ENCODE results near the gene B9D2. TPM values are rescaled to one million over a fixed set of nuclear protein-coding genes. Genes with fewer than 3 reads are reported as not detected.

Gene B9D2
- polyA plus RNA-seq, 1 of the 3 experiments (the other 2 are of a cell fraction), result 13.3 TPM

DNA sequence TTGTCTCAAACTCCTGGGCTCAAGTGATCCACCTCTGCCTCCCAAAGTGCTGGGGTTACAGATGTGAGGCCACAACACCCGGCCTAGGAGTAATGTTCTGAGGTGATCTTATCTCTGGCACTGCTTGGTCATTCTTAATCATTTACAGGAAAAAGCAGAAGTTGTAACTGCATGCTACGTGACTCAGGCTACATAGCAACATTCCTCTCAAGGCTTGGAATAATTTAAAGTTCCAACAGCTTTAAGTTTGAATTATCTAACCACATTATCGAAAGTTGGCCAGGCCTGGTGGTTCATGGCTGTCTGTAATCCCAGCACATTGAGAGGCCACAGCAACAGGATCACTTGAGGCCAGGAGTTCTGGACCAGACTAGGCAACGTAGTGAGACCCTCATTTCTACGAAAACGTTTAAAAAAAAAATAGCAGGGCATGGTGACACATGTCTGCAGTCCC, 3.9 kb upstream of the B9D2 start:
- Histone ChIP-seq H2AFZ (ENCODE audit: low read depth) (no peak overlapping the region), H3K36me3 (replicated peaks in 1 of 2; ENCODE audit: control insufficient read depth in 1 of 2, insufficient read depth in 2 of 2, low read length in 1 of 2) (peaks cover 0 to 3% of the 10 kb centered on the region in 2 experiments), H3K4me3 (ENCODE audit: low read depth in 2 of 2, low read length in 1 of 2) (no peak overlapping the region), H3K4me2 (peak overlapping the region; percentile 22), H3K9ac (peak overlapping the region; percentile 35; the same call in 1 of the 2 replicates), H3K9me3 (no peaks in the 10 kb centered on the region), H3K27ac (ENCODE audit: low read depth in 2 of 2, low read length in 1 of 2) (peak overlapping the region in 1 of 2 experiments; percentile 87; a peak in 2 of 4 replicates), H3K79me2 (ENCODE audit: insufficient read depth) (peaks cover 64% of the 10 kb centered on the region), H3K9me2 (no peaks in the 10 kb centered on the region), H3K27me3 (ENCODE audit: insufficient read depth) (no peaks in the 10 kb centered on the region), H3F3A (replicated peaks; ENCODE audit: insufficient read depth) (peaks cover 18% of the 10 kb centered on the region), H4K20me1 (ENCODE audit: insufficient read depth) (peaks cover 4% of the 10 kb centered on the region; the same call in 1 of the 2 replicates), H3K4me1 (ENCODE audit: control insufficient read depth in 1 of 2, insufficient read depth in 2 of 2, low read depth in 1 of 2, low read length in 1 of 2) (peaks cover 10 to 15% of the 10 kb centered on the region in 2 experiments; a peak in 3 of 4 replicates)
- 21% methylated on average over 6 of the region's 6 CpGs for WGBS (ENCODE audit: low lambda C conversion rate)
- DNase-seq, result no peak
- ChIA-PET CTCF (no interaction called here), POLR2A (no interaction called here)
- TF ChIP-seq FOXJ3 (CRISPR knock-in tag; IDR thresholded peaks at IDR 0.05), result no peak
- no peak for TF ChIP-seq EZH2phosphoT487 (IDR thresholded peaks at IDR 0.05; ENCODE audit: borderline replicate concordance, low read depth)
- no peak for TF ChIP-seq RAD21 (IDR thresholded peaks at IDR 0.05; ENCODE audit: low read length)
- TF ChIP-seq ELF1 (IDR thresholded peaks at IDR 0.05), result no peak
- TF ChIP-seq, protein P1, sequence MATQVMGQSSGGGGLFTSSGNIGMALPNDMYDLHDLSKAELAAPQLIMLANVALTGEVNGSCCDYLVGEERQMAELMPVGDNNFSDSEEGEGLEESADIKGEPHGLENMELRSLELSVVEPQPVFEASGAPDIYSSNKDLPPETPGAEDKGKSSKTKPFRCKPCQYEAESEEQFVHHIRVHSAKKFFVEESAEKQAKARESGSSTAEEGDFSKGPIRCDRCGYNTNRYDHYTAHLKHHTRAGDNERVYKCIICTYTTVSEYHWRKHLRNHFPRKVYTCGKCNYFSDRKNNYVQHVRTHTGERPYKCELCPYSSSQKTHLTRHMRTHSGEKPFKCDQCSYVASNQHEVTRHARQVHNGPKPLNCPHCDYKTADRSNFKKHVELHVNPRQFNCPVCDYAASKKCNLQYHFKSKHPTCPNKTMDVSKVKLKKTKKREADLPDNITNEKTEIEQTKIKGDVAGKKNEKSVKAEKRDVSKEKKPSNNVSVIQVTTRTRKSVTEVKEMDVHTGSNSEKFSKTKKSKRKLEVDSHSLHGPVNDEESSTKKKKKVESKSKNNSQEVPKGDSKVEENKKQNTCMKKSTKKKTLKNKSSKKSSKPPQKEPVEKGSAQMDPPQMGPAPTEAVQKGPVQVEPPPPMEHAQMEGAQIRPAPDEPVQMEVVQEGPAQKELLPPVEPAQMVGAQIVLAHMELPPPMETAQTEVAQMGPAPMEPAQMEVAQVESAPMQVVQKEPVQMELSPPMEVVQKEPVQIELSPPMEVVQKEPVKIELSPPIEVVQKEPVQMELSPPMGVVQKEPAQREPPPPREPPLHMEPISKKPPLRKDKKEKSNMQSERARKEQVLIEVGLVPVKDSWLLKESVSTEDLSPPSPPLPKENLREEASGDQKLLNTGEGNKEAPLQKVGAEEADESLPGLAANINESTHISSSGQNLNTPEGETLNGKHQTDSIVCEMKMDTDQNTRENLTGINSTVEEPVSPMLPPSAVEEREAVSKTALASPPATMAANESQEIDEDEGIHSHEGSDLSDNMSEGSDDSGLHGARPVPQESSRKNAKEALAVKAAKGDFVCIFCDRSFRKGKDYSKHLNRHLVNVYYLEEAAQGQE (IDR thresholded peaks at IDR 0.05; ENCODE audit: low read depth, low read length), result no peak
- TF ChIP-seq SIN3A (IDR thresholded peaks at IDR 0.05; ENCODE audit: borderline replicate concordance, low read depth, low read length), result peak; percentile 47; the same call in 1 of the 2 replicates
- TF ChIP-seq MXI1 (IDR thresholded peaks at IDR 0.05; ENCODE audit: low read depth, low read length), result no peak
- peak; percentile 68; the same call in 1 of the 2 replicates for TF ChIP-seq POLR2AphosphoS5 (IDR thresholded peaks at IDR 0.05; ENCODE audit: low read depth, low read length)
- peak in 1 of 2 experiments; percentile 89; a peak in 2 of 4 replicates for TF ChIP-seq EP300 (IDR thresholded peaks at IDR 0.05; ENCODE audit: borderline replicate concordance in 1 of 2, low read depth in 1 of 2, low read length in 1 of 2)
- no peak for TF ChIP-seq GABPA (IDR thresholded peaks at IDR 0.05; ENCODE audit: low read depth)
- peak; percentile 98 for TF ChIP-seq TCF12 (IDR thresholded peaks at IDR 0.05)
- no peak for TF ChIP-seq SMC3 (IDR thresholded peaks at IDR 0.05; ENCODE audit: low read depth, low read length)
- no peak for TF ChIP-seq CHD2 (IDR thresholded peaks at IDR 0.05; ENCODE audit: low read length, partially characterized antibody)
- TF ChIP-seq, protein P2, sequence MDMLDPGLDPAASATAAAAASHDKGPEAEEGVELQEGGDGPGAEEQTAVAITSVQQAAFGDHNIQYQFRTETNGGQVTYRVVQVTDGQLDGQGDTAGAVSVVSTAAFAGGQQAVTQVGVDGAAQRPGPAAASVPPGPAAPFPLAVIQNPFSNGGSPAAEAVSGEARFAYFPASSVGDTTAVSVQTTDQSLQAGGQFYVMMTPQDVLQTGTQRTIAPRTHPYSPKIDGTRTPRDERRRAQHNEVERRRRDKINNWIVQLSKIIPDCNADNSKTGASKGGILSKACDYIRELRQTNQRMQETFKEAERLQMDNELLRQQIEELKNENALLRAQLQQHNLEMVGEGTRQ (IDR thresholded peaks at IDR 0.05; ENCODE audit: borderline replicate concordance, low read depth, low read length), result no peak
- TF ChIP-seq FOXM1 (IDR thresholded peaks at IDR 0.05; ENCODE audit: low read depth), result 0 out of 2 replicates have a peak, but pooled peaks have one; percentile 53
- TF ChIP-seq, protein P3, sequence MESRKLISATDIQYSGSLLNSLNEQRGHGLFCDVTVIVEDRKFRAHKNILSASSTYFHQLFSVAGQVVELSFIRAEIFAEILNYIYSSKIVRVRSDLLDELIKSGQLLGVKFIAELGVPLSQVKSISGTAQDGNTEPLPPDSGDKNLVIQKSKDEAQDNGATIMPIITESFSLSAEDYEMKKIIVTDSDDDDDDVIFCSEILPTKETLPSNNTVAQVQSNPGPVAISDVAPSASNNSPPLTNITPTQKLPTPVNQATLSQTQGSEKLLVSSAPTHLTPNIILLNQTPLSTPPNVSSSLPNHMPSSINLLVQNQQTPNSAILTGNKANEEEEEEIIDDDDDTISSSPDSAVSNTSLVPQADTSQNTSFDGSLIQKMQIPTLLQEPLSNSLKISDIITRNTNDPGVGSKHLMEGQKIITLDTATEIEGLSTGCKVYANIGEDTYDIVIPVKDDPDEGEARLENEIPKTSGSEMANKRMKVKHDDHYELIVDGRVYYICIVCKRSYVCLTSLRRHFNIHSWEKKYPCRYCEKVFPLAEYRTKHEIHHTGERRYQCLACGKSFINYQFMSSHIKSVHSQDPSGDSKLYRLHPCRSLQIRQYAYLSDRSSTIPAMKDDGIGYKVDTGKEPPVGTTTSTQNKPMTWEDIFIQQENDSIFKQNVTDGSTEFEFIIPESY (IDR thresholded peaks at IDR 0.05; ENCODE audit: borderline replicate concordance, low read depth), result peak; percentile 55; the same call in 1 of the 2 replicates
- TF ChIP-seq TAF1 (IDR thresholded peaks at IDR 0.05; ENCODE audit: borderline replicate concordance, low read depth, low read length), result no peak
- TF ChIP-seq, protein P4, sequence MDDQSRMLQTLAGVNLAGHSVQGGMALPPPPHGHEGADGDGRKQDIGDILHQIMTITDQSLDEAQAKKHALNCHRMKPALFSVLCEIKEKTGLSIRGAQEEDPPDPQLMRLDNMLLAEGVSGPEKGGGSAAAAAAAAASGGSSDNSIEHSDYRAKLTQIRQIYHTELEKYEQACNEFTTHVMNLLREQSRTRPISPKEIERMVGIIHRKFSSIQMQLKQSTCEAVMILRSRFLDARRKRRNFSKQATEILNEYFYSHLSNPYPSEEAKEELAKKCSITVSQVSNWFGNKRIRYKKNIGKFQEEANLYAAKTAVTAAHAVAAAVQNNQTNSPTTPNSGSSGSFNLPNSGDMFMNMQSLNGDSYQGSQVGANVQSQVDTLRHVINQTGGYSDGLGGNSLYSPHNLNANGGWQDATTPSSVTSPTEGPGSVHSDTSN (IDR thresholded peaks at IDR 0.05), result peak; percentile 74
- TF ChIP-seq, protein P5, sequence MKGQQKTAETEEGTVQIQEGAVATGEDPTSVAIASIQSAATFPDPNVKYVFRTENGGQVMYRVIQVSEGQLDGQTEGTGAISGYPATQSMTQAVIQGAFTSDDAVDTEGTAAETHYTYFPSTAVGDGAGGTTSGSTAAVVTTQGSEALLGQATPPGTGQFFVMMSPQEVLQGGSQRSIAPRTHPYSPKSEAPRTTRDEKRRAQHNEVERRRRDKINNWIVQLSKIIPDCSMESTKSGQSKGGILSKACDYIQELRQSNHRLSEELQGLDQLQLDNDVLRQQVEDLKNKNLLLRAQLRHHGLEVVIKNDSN (IDR thresholded peaks at IDR 0.05; ENCODE audit: borderline replicate concordance, low read depth), result 0 out of 2 replicates have a peak, but pooled peaks have one; percentile 22
- TF ChIP-seq, protein P6, sequence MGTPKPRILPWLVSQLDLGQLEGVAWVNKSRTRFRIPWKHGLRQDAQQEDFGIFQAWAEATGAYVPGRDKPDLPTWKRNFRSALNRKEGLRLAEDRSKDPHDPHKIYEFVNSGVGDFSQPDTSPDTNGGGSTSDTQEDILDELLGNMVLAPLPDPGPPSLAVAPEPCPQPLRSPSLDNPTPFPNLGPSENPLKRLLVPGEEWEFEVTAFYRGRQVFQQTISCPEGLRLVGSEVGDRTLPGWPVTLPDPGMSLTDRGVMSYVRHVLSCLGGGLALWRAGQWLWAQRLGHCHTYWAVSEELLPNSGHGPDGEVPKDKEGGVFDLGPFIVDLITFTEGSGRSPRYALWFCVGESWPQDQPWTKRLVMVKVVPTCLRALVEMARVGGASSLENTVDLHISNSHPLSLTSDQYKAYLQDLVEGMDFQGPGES (IDR thresholded peaks at IDR 0.05; ENCODE audit: low read depth, low read length), result no peak
- no peak for TF ChIP-seq GATA2 (CRISPR knock-in tag; IDR thresholded peaks at IDR 0.05)
- no peak for TF ChIP-seq RFX5 (IDR thresholded peaks at IDR 0.05; ENCODE audit: low read length)
- TF ChIP-seq RXRA (IDR thresholded peaks at IDR 0.05; ENCODE audit: borderline replicate concordance, low read depth), result no peak; the same call in 1 of the 2 replicates
- TF ChIP-seq NFIC (IDR thresholded peaks at IDR 0.05; ENCODE audit: borderline replicate concordance), result peak; percentile 74; the same call in 1 of the 2 replicates

Measured in SK-N-SH (cell line).